PFSK-1 (cell line): ENCODE data around the gene ACTN4.

Experiments used
- FOXP2 ChIP-seq: optimal IDR thresholded peaks from 2 replicates; pipeline ENCODE3; 2011; ENCODE audit warnings: borderline replicate concordance, control low read depth, inconsistent platforms; ENCODE audit not compliant: insufficient read depth; ENCODE audit errors: extremely low read length, extremely low read depth
- POLR2AphosphoS5 ChIP-seq: IDR thresholded peaks from 2 replicates; pipeline ENCODE4 v1.6.1; 2012; ENCODE audit warnings: low read depth, mild to moderate bottlenecking, control low read depth, low read length, moderate library complexity
- REST ChIP-seq, 2 experiments: IDR thresholded peaks; 2 replicates each; pipeline versions ENCODE4 v1.6.1 to v1.8.0; 2011 to 2012; ENCODE audit warnings: low read depth in 2 of 2, low read length in 2 of 2, control low read depth in 1 of 2, inconsistent platforms in 1 of 2, mild to moderate bottlenecking in 1 of 2, moderate library complexity in 1 of 2; ENCODE audit not compliant: insufficient read depth in 1 of 2
- SIN3A ChIP-seq: IDR thresholded peaks from 2 replicates; pipeline ENCODE4 v1.6.1; 2012; ENCODE audit warnings: mild to moderate bottlenecking, low read length, moderate library complexity, borderline replicate concordance; ENCODE audit not compliant: insufficient read depth
- TAF1 ChIP-seq: IDR thresholded peaks from 2 replicates; pipeline ENCODE4 v1.6.1; 2012; ENCODE audit warnings: low read length, control low read depth, borderline replicate concordance; ENCODE audit not compliant: insufficient read depth

ACTN4 gene

GRCh38 chr19:38615007-38615581 is 32.4 kb upstream of the ACTN4 start:
- TF ChIP-seq POLR2AphosphoS5 (no peak), SIN3A (no peak), REST (IDR thresholded peaks at IDR 0.05; ENCODE audit: insufficient read depth in 1 of 2, low read depth in 2 of 2, low read length in 2 of 2) (no peak), FOXP2 (no peak), TAF1 (no peak)

GRCh38 chr19:38616265-38616664 is 31.2 kb upstream of the ACTN4 start:
- TF ChIP-seq TAF1 (no peak), POLR2AphosphoS5 (no peak), REST (IDR thresholded peaks at IDR 0.05; ENCODE audit: insufficient read depth in 1 of 2, low read depth in 2 of 2, low read length in 2 of 2) (no peak), SIN3A (no peak), FOXP2 (no peak)

GRCh38 chr19:38617283-38617763 is 30.1 kb upstream of the ACTN4 start:
- TF ChIP-seq TAF1: no peak
- TF ChIP-seq POLR2AphosphoS5: no peak
- no peak for TF ChIP-seq REST (IDR thresholded peaks at IDR 0.05; ENCODE audit: insufficient read depth in 1 of 2, low read depth in 2 of 2, low read length in 2 of 2)
- no peak for TF ChIP-seq FOXP2
- TF ChIP-seq SIN3A: no peak

DNA sequence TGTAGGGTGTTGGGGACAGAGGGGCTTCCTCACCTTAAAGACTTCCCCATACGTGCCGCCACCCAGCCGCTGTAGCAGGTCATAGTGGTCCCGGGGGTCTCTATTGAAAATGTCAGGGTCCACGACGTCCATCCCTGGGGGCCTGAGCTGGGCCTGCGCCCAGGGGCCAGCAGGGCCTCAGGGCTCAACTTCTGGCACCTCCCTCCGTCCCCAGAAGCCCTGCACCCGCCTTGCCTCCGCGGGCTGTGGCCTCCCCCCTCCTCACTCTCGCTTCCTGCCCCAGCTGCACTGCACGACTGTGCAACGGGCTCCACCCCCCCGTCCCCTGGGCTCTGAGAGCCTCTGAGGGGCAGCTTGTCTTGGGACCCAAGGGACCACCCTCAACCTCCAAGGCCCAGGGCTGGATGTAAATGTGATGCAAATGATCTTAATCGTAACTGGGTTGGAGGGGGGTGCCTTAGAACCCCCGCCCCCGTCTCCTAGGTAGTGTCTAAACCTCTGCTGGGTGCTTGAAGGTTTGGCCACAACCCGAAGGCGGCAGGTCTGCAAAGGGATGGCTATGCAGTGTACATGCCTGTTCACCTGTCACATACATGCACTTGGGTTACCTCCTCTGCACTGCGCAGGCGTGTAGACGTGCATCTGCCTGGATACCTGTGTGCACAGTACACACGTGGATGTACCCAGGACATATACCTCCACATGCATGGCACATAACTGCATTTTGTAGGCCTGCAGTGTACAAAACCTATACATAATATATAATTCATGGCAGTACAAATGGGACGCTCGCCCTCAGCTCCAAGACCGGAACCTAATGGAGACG is 29.5 kb upstream of the ACTN4 start, which contains the start of gene MAP4K1:
TSS of gene MAP4K1 (minus strand) at position 190 of the 826 bp plus-strand sequence. CDS start at position 132, 58 bp downstream.
- TF ChIP-seq REST (IDR thresholded peaks at IDR 0.05; ENCODE audit: insufficient read depth in 1 of 2, low read depth in 2 of 2, low read length in 2 of 2): no peak
- TF ChIP-seq SIN3A: no peak
- no peak for TF ChIP-seq FOXP2
- no peak for TF ChIP-seq TAF1
- no peak for TF ChIP-seq POLR2AphosphoS5
